ENCODE results near the gene RIMKLA.

RIMKLA gene

GRCh38 chr1:42431514-42431913, 50.9 kb downstream of the RIMKLA start:
- no peak for DNase-seq

- no peak for DNase-seq
Measured at GRCh38 chr1:42432714-42433113, 52.1 kb downstream of the RIMKLA start.

- DNase-seq: no peak
Measured at GRCh38 chr1:42433369-42433768, 52.8 kb downstream of the RIMKLA start.

GRCh38 chr1:42434340-42434739, 53.7 kb downstream of the RIMKLA start:
- no peak for DNase-seq

GRCh38 chr1:42439940-42440339, 59.3 kb downstream of the RIMKLA start:
- DNase-seq: no peak

GRCh38 chr1:42442662-42443061, 62.1 kb downstream of the RIMKLA start:
- no peak for DNase-seq

GRCh38 chr1:42449256-42449655, 68.7 kb downstream of the RIMKLA start:
- DNase-seq: peak; percentile 43

- no peak for DNase-seq
Measured at GRCh38 chr1:42450061-42450460, 69.5 kb downstream of the RIMKLA start.

GRCh38 chr1:42453386-42453785, 72.8 kb downstream of the RIMKLA start:
- no peak for DNase-seq

GRCh38 chr1:42454403-42454802, 73.8 kb downstream of the RIMKLA start:
- DNase-seq: no peak

- DNase-seq: peak; percentile 92
Measured at GRCh38 chr1:42456010-42456753, 75.6 kb downstream of the RIMKLA start, which contains the start of the genes PPCS and ZMYND12. PPCS (plus strand) TSS chr1:42456543; CDS start chr1:42456566, 23 bp downstream. ZMYND12 (minus strand) TSS chr1:42456022; CDS start chr1:42455997, 25 bp downstream.

GRCh38 chr1:42456754-42457089, 76.1 kb downstream of the RIMKLA start:
- peak; percentile 77 for DNase-seq

- no peak for DNase-seq
Measured at GRCh38 chr1:42461196-42461595, 80.6 kb downstream of the RIMKLA start.

- peak; percentile 98 for DNase-seq
Measured at GRCh38 chr1:42462828-42463763, 82.5 kb downstream of the RIMKLA start, which contains the start of gene CCDC30. CCDC30 (plus strand) TSS chr1:42463286; CDS start chr1:42480552, 17,266 bp downstream.

- no peak for DNase-seq
Measured at GRCh38 chr1:42463921-42464320, 83.3 kb downstream of the RIMKLA start.

- no peak for DNase-seq
Measured at GRCh38 chr1:42466030-42466429, 85.4 kb downstream of the RIMKLA start.

GRCh38 chr1:42469727-42470126, 89.1 kb downstream of the RIMKLA start:
- no peak for DNase-seq
